ENCODE results near the gene PTPN23.
"Not testable (repeated sequence)": the region's sequence is repeated elsewhere in the genome, so short reads cannot be mapped to it uniquely, and the experiment has no call there.

Gene PTPN23

DNA sequence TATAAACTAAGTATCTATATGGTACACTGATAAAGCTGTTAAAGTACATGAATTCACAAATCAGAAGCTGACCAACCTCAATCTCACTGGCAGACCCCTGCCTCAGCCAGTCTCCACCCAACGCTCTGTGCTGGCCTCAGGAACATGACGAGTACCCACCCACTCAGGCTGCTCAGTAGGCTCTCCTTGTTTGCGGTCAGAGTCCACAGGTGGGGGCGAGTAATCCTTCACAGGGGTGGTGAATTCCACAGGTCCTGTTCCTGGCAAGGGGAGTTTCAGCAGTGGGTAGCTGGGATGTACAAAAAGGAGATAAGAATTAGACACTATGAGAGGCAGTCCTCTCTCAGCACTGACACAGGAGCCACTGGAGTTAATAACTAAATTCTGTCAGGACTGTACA, 54.0 kb downstream of the PTPN23 start:
- H3K27ac ChIP-seq, result no peak overlapping the region
- peaks cover 98% of the 10 kb centered on the region for H3K36me3 ChIP-seq
- H4K20me1 ChIP-seq, result peaks cover 41% of the 10 kb centered on the region
- H3K9ac ChIP-seq, result no peak overlapping the region
- H3K27me3 ChIP-seq, result no peaks in the 10 kb centered on the region
- H3K9me3 ChIP-seq, result no peaks in the 10 kb centered on the region
- no peak overlapping the region for H3K4me3 ChIP-seq
- TF ChIP-seq Cebpa-rat (IDR thresholded peaks at IDR 0.05), result no peak
- H3K4me1 ChIP-seq, result no peaks in the 10 kb centered on the region
- no peak overlapping the region for H3K4me2 ChIP-seq

DNA sequence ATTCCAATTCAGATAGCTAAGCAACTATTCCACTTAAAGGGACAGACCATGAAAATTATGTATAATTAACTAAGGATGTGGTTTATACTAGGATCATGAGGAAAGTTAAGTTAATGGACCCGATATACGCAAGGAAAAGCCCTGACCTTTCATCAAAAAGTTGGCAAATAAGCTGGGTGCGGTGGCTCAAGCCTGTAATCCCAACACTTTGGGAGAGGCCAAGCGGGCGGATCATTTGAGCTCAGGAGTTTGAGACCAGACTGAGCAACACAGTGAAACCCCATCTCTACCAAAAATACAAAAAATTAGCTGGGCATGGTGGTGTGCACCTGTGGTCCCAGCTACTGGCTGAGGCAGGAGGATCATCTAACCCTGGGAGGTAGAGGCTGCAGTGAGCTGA, 55.4 kb downstream of the PTPN23 start:
- no peaks in the 10 kb centered on the region for H3K27me3 ChIP-seq
- H3K4me3 ChIP-seq, result no peak overlapping the region
- no peak overlapping the region for H3K27ac ChIP-seq
- H3K4me1 ChIP-seq, result no peaks in the 10 kb centered on the region
- no peak overlapping the region for H3K4me2 ChIP-seq
- no peaks in the 10 kb centered on the region for H3K9me3 ChIP-seq
- H4K20me1 ChIP-seq, result peaks cover 45% of the 10 kb centered on the region
- H3K9ac ChIP-seq, result no peak overlapping the region
- no peak for TF ChIP-seq Cebpa-rat (IDR thresholded peaks at IDR 0.05)
- peaks cover 98% of the 10 kb centered on the region for H3K36me3 ChIP-seq

DNA sequence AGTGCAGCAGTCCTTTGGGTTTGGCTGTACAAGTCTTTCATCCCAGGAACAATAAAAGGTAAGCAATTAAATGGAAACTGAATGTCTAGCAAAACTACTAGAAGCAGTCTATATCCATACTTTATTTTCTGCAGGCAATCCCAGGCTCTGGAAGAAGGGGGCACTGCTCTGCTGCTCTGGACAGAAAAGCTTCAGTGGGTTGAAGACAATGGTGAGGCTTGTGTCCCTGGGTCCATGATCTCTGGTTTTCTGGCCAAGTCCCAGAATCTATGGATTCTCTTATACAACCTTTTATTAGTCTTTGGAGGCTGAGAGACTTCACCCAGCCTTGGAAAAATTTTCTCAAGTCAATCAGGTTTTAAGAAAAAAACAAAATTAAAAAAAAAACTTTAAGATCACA, 59.3 kb downstream of the PTPN23 start:
- no peak for TF ChIP-seq Cebpa-rat (IDR thresholded peaks at IDR 0.05)
- H3K4me1 ChIP-seq, result peaks cover 6% of the 10 kb centered on the region; the same call in 1 of the 2 replicates
- no peak overlapping the region for H3K4me2 ChIP-seq
- H3K36me3 ChIP-seq, result peaks cover 80% of the 10 kb centered on the region
- H3K27me3 ChIP-seq, result no peaks in the 10 kb centered on the region
- no peaks in the 10 kb centered on the region for H3K9me3 ChIP-seq
- H3K4me3 ChIP-seq, result no peak overlapping the region
- no peak overlapping the region for H3K27ac ChIP-seq
- peaks cover 83% of the 10 kb centered on the region for H4K20me1 ChIP-seq
- no peak overlapping the region for H3K9ac ChIP-seq

DNA sequence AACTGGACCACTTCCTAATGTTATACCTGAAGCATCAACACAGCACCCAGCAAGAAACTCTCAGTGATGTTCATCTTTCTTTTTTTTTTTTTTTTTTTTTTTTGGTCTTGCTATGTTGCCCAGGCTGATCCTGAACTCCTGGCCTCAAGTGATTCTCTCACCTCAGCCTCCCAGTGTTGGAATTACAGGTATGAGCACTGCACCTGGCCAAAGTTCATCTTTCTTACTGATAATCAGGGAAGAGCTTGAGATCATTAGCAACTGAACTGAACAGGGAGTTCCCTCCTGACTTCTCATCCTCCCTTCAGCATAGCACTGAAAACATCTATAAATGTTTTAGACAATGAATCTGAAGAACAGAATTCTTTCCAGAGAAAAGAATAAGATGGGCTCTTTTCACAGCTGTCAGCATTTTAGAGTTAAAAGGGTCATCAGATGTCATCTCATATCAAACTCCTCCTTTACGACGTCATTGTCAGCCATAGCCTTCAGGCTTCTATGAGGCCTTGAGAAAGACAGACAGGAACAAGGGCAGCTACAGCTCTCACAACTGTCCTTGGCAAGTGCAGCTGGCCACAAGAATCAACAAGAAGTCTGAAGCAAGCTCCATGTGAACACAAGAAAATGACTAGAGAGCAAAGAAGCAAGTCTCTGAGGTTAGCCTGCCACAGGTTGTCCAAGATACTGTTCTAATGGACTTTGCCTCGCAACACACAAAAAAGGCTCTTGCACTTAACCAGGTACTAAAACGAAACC, 61.2 kb downstream of the PTPN23 start:
- Histone ChIP-seq H3K4me1 (peaks cover 6% of the 10 kb centered on the region; the same call in 1 of the 2 replicates), H3K36me3 (peaks cover 81% of the 10 kb centered on the region), H3K27ac (no peak overlapping the region), H3K9ac (no peak overlapping the region), H4K20me1 (peaks cover 78% of the 10 kb centered on the region), H3K9me3 (peaks cover 18% of the 10 kb centered on the region), H3K27me3 (no peaks in the 10 kb centered on the region), H3K4me2 (no peak overlapping the region), H3K4me3 (no peak overlapping the region)
- TF ChIP-seq Cebpa-rat (IDR thresholded peaks at IDR 0.05), result no peak

DNA sequence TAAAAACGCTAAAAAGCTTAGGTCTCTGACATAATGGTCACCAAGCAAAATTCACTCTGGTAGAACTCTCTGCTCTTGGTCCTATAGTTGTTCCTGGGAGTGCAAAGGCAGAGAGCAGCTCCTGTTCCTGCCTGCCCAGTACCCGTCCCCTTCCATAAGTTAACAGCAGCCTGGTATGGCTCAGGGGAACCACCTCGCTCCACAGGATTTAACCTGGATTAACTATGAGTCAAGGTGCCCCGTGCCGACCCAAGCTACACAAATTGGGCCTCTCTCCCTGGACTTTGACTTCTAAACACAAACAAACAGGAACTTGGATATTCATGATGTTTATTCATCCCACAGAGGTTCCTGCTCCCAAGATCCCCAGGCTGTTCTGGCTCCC, 62.8 kb downstream of the PTPN23 start:
- Histone ChIP-seq H3K9me3 (peaks cover 34% of the 10 kb centered on the region), H4K20me1 (peaks cover 75% of the 10 kb centered on the region), H3K27me3 (no peaks in the 10 kb centered on the region), H3K4me2 (no peak overlapping the region), H3K27ac (peak overlapping the region; percentile 35; the same call in 1 of the 2 replicates), H3K4me1 (peaks cover 6% of the 10 kb centered on the region; the same call in 1 of the 2 replicates), H3K9ac (no peak overlapping the region), H3K4me3 (no peak overlapping the region), H3K36me3 (peaks cover 75% of the 10 kb centered on the region)
- no peak for TF ChIP-seq Cebpa-rat (IDR thresholded peaks at IDR 0.05)

DNA sequence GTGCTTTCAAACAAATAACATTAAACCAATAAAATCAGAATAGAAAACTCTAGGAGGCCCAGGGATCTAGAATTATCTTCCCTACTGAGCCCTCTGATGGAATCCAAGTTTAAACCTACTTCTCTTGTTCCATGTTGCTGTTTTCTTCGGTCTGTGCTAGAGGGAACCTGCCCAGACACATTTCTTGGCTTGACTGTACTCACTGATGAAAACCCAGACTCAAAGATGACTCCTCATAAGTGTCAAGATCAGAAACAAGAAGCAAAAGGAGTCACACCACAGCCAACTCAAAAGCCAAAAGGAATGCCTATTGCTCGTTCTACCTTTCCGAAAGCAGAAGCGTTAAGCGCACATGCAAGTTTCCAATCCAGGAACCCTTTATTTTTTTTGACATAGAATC, 63.3 kb downstream of the PTPN23 start:
- H3K9me3 ChIP-seq, result peaks cover 39% of the 10 kb centered on the region
- no peak for TF ChIP-seq Cebpa-rat (IDR thresholded peaks at IDR 0.05)
- no peak overlapping the region for H3K27ac ChIP-seq
- no peak overlapping the region for H3K9ac ChIP-seq
- H3K27me3 ChIP-seq, result no peaks in the 10 kb centered on the region
- H3K36me3 ChIP-seq, result peaks cover 75% of the 10 kb centered on the region
- H3K4me1 ChIP-seq, result peaks cover 6% of the 10 kb centered on the region; the same call in 1 of the 2 replicates
- peaks cover 80% of the 10 kb centered on the region for H4K20me1 ChIP-seq
- no peak overlapping the region for H3K4me3 ChIP-seq
- H3K4me2 ChIP-seq, result no peak overlapping the region

DNA sequence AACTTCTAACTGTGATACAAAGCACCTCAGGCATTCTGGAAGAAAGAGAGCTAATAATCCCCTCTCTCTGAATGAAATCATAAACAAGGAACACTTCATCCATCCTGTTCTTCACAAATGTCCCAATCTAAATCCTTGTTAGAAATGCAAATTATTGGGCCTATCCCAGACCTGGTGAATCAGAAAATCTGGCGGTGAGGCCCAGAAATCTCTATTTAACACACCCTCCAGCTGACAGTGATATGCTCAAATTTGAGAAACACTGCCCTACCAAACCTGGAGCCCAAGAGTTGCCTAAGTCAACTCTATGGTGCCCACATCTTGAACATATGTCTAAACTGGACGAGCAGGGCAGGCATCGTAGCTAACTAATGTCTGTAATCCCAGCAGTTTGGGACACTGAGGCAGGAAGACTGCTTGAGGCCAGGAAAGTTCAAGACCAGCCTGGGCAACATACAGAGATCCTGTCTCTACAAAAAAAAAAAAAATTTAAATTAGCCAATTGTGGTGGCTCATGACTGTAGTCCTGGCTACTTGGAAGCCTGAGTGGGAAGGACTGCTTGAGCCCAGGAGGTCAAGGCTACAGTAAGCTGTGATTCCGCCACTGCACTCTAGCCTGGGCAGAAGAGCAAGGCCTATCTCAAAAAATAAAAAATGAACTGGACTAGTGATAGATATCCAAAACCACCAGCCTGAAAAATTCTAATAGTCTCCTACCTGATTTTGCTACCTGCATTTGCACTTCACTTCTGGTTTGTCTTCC, 71.8 kb downstream of the PTPN23 start:
- Histone ChIP-seq H3K9ac (no peak overlapping the region), H3K27me3 (no peaks in the 10 kb centered on the region), H3K4me2 (no peak overlapping the region), H3K27ac (no peak overlapping the region), H3K36me3 (peaks cover 27% of the 10 kb centered on the region), H3K4me3 (no peak overlapping the region), H4K20me1 (peaks cover 68% of the 10 kb centered on the region), H3K4me1 (0 out of 2 replicates have a peak, but pooled peaks cover 7% of the 10 kb centered on the region), H3K9me3 (peaks cover 31% of the 10 kb centered on the region)
- no peak for TF ChIP-seq Cebpa-rat (IDR thresholded peaks at IDR 0.05)

DNA sequence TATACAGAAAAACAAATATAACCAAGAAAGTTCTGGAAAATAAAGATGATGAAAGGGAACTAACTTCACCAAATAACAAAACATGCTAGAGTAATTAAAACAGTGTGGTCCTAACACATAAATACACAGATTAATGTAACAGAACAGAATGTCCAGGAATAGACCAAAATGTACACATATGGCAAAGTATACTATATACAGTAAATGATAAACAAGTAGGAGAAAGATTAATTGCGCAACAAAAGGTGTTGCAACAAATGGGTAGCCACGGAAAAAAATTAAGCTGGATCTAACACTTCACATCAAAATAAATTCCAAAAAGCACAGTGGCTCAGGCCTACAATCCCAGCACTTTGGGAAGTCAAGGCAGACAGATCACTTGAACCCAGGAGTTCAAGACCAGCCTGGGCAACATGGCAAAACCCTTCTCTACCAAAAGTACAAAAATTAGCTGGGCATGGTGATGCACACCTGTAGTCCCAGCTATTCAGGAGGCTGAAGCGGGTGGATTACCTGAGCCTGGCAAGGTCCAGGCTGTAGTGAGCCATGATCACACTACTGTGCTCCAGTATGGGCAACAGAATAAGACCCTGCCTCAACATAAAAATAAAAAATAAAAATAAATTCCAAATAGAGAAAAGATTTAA, 75.1 kb downstream of the PTPN23 start:
- H3K36me3 ChIP-seq, result peaks cover 32% of the 10 kb centered on the region
- peaks cover 82% of the 10 kb centered on the region for H4K20me1 ChIP-seq
- peak; percentile 91 for TF ChIP-seq Cebpa-rat (IDR thresholded peaks at IDR 0.05)
- H3K27ac ChIP-seq, result no peak overlapping the region
- no peaks in the 10 kb centered on the region for H3K27me3 ChIP-seq
- H3K4me3 ChIP-seq, result no peak overlapping the region
- H3K9ac ChIP-seq, result no peak overlapping the region
- no peak overlapping the region for H3K4me2 ChIP-seq
- peaks cover 30% of the 10 kb centered on the region for H3K9me3 ChIP-seq
- 0 out of 2 replicates have a peak, but pooled peaks cover 7% of the 10 kb centered on the region for H3K4me1 ChIP-seq

DNA sequence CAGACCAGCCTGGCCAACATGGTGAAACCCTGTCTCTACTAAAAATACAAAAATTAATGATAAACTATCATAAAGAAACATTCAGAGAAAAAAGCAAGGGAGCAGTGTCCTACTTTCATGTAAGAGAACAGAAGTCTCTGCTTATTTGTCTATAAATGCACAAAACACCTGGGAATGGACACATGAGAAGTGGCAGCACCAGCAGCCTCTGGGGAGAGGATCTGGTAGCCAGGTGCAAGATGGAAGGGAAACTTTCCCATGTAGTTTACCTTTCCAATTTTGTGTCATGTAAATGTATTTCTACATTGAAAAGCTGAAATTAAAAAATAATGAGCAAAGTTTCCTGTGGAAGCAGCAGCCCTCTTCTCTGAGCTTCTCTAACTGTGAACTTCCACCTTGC, 76.2 kb downstream of the PTPN23 start:
- Histone ChIP-seq H3K4me3 (no peak overlapping the region), H3K4me2 (no peak overlapping the region), H3K27me3 (no peaks in the 10 kb centered on the region), H3K36me3 (peaks cover 39% of the 10 kb centered on the region), H3K4me1 (0 out of 2 replicates have a peak, but pooled peaks cover 7% of the 10 kb centered on the region), H3K9ac (no peak overlapping the region), H3K9me3 (peaks cover 39% of the 10 kb centered on the region), H3K27ac (no peak overlapping the region), H4K20me1 (peaks cover 84% of the 10 kb centered on the region)
- TF ChIP-seq Cebpa-rat (IDR thresholded peaks at IDR 0.05), result no peak

DNA sequence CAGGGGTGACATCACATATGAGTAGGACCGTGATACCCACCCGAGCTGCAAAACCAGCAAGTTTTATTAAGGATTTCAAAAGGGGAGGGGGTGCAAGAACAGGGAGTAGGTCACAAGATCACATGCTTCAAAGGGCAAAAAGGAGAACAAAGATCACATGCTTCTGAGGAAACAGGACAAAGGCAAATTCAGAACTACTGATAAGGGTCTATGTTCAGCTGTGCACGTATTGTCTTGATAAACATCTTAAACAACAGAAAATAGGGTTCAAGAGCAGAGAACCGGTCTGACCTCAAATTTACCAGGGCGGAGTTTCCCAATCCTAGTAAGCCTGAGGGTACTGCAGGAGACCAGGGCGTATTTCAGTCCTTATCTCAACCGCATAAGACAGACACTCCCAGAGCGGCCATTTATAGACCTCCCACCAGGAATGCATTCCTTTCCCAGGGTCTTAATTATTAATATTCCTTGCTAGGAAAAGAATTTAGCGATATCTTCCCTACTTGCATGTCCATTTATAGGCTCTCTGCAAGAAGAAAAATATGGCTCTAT, 78.8 kb downstream of the PTPN23 start:
- H3K36me3 ChIP-seq, result peaks cover 37% of the 10 kb centered on the region

More for the DNA sequence above, 78.8 kb downstream of the PTPN23 start:
- H3K9ac ChIP-seq, H3K27ac ChIP-seq, H3K4me2 ChIP-seq, H3K27me3 ChIP-seq, H3K4me1 ChIP-seq, H3K4me3 ChIP-seq: not testable (repeated sequence)
- H3K9me3 ChIP-seq, result peaks cover 34% of the 10 kb centered on the region
- H4K20me1 ChIP-seq, result peaks cover 84% of the 10 kb centered on the region

All from BLaER1 (cell line).